MM.1S (cell line): Measurements from ENCODE around the gene OR2T3.
"Not testable (repeated sequence)": the region's sequence is repeated elsewhere in the genome, so short reads cannot be mapped to it uniquely, and the experiment has no call there.

Experiments
- DNase-seq: peaks from one replicate; pipeline ENCODE4 v3.0.0-alpha.2; 2015
- H2AFZ ChIP-seq: fragments of 300-600 bp; sonication (generic); 2 replicates; pipeline ENCODE4 v1.6.0; 2016; ENCODE audit warnings: antibody characterized with exemption, low read length
- H3F3A ChIP-seq: fragments of 300-600 bp; sonication (generic); 2 replicates; pipeline ENCODE4 v1.6.1; 2016; ENCODE audit warnings: mild to moderate bottlenecking, antibody characterized with exemption, low read length, moderate library complexity, mixed read lengths; ENCODE audit not compliant: insufficient read depth
- H3K27ac ChIP-seq: fragments of 300-600 bp; sonication (generic); 2 replicates; pipeline ENCODE4 v1.5.1; 2016; ENCODE audit warnings: mild to moderate bottlenecking, low read length
- H3K27me3 ChIP-seq: fragments of 300-600 bp; sonication (generic); replicated peaks from 2 replicates; pipeline ENCODE4 v1.6.0; 2016; ENCODE audit warnings: low read length; ENCODE audit not compliant: insufficient read depth
- H3K36me3 ChIP-seq: fragments of 300-600 bp; sonication (generic); replicated peaks from 2 replicates; pipeline ENCODE4 v1.6.1; 2016; ENCODE audit warnings: mild to moderate bottlenecking, low read length, mixed read lengths; ENCODE audit not compliant: insufficient read depth
- H3K4me1 ChIP-seq: fragments of 300-600 bp; sonication (generic); 2 replicates; pipeline ENCODE4 v1.6.1; 2016; ENCODE audit warnings: low read length, mixed read lengths
- H3K4me2 ChIP-seq: fragments of 300-600 bp; sonication (generic); 2 replicates; pipeline ENCODE4 v1.6.0; 2016; ENCODE audit warnings: low read depth, low read length
- H3K4me3 ChIP-seq: fragments of 300-600 bp; sonication (generic); 2 replicates; pipeline ENCODE4 v1.5.1; 2016; ENCODE audit warnings: low read length, mixed read lengths
- H3K79me2 ChIP-seq: fragments of 300-600 bp; sonication (generic); 2 replicates; pipeline ENCODE4 v1.6.1; 2016; ENCODE audit warnings: mixed run types, low read length, mixed read lengths
- H3K9ac ChIP-seq: fragments of 300-600 bp; sonication (generic); 2 replicates; pipeline ENCODE4 v1.6.1; 2016; ENCODE audit warnings: low read length, mixed read lengths
- H3K9me2 ChIP-seq: fragments of 300-600 bp; sonication (generic); replicated peaks from 2 replicates; pipeline ENCODE4 v1.6.1; 2016; ENCODE audit warnings: mild to moderate bottlenecking, low read length, mixed read lengths; ENCODE audit not compliant: insufficient read depth
- H3K9me3 ChIP-seq: fragments of 300-600 bp; sonication (generic); replicated peaks from 2 replicates; pipeline ENCODE4 v1.6.1; 2016; ENCODE audit warnings: mild to moderate bottlenecking, low read length, mixed read lengths; ENCODE audit not compliant: insufficient read depth
- H4K20me1 ChIP-seq: fragments of 300-600 bp; sonication (generic); 2 replicates; pipeline ENCODE4 v1.6.1; 2016; ENCODE audit warnings: mild to moderate bottlenecking, low read length, moderate library complexity, mixed read lengths; ENCODE audit not compliant: insufficient read depth

Gene OR2T3

DNA sequence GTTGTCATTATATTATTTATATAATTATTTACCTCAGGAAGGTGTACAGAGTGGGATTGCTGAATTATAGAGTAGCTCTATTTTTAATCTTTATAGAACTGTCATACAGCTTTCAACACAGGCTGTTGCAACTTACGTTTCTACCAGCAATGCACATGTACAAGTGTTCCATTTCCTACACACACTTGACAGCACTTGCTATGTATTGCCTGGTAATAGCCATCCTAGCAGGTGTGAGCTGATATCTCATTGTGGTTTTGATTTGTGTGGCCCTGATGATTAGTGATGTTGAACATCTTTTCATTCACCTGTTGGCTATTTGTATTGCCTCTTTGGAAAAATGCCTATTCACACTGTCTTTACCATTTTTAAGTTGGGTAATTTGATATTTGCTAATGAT, 2.5 kb downstream of the OR2T3 start:
- not testable (repeated sequence) for H3K4me1 ChIP-seq, H3K36me3 ChIP-seq, H3K9me3 ChIP-seq, H3K27me3 ChIP-seq, H3K9ac ChIP-seq, H4K20me1 ChIP-seq, H3K79me2 ChIP-seq, H3K4me2 ChIP-seq, H3K9me2 ChIP-seq, H3F3A ChIP-seq, DNase-seq, H2AFZ ChIP-seq, H3K27ac ChIP-seq, H3K4me3 ChIP-seq

DNA sequence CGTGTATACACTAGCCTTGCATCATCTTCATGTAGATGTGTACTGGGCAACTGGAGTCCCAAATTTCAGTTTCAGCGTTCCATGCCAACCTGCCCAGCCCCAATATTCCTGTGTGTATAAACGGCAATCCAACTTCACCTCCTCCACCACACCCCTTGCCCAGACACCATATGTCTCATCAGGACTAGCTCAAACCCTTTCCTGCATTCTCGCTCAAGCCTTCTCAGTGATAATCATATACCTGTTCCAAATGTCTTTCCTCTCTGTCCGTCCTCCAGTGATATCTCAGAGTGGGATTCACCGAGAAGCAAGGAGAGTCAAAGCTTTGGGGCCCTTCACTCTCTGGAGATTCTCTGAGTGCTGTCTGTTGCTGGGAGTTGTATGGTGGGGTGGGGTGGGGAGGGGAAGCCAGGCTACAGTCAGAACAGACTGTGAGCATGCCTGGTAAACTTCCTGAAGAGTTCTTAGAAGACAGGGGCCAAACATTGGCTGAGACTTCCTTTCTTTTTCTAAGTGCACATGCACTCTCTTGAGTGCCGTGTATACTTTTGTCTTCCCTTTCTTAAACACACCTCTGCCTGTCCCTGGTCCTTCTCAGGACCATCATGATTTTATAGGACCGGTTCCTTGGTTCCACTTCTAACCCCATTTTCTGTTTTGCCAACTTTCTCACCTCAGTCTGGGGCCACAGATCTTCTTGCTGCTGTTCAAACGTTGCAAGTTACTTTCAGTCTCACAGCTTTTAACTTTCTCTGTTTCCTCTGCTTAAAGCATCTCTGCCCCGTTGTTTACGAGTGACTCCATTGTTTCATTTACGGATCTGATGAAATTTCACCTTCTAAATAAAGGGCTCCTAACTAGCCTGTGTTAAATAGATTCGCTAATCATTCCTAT, 8.8 kb downstream of the OR2T3 start:
- H3K36me3 ChIP-seq, H3K9me2 ChIP-seq, H3K27me3 ChIP-seq, H3F3A ChIP-seq, H4K20me1 ChIP-seq, H3K4me1 ChIP-seq, H3K9me3 ChIP-seq, H3K9ac ChIP-seq, H3K27ac ChIP-seq, H3K79me2 ChIP-seq, H2AFZ ChIP-seq: not testable (repeated sequence)
- peak overlapping the region; percentile 70; the same call in 1 of the 2 replicates for H3K4me2 ChIP-seq
- peak overlapping the region; percentile 33; the same call in 1 of the 2 replicates for H3K4me3 ChIP-seq
- peak; percentile 68 for DNase-seq

DNA sequence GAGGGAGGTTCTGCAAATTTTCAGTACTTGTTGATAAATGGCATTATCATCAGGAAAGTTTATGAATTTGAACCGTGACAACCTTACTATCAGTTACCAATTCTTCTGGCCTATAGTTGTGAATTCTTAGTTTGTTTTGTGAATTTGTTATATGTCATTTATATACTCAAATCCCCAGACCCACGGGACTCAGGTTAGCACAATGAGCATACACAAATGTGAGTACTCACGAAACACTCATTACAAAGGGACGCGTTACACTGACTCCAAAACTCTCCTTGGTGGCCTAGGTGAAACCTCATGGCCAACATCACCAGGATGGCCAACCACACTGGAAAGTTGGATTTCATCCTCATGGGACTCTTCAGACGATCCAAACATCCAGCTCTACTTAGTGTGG, 15.1 kb downstream of the OR2T3 start, which contains the start of gene OR2T5:
Gene OR2T5 (plus strand): TSS at position 301 of the 400 bp plus-strand sequence. CDS start 0 bp downstream, at position 301.
- H3K4me3 ChIP-seq, H3K4me1 ChIP-seq, DNase-seq, H3K9me2 ChIP-seq, H4K20me1 ChIP-seq, H2AFZ ChIP-seq, H3K27me3 ChIP-seq, H3K9ac ChIP-seq, H3K27ac ChIP-seq, H3K9me3 ChIP-seq, H3F3A ChIP-seq, H3K4me2 ChIP-seq, H3K36me3 ChIP-seq, H3K79me2 ChIP-seq: not testable (repeated sequence)

DNA sequence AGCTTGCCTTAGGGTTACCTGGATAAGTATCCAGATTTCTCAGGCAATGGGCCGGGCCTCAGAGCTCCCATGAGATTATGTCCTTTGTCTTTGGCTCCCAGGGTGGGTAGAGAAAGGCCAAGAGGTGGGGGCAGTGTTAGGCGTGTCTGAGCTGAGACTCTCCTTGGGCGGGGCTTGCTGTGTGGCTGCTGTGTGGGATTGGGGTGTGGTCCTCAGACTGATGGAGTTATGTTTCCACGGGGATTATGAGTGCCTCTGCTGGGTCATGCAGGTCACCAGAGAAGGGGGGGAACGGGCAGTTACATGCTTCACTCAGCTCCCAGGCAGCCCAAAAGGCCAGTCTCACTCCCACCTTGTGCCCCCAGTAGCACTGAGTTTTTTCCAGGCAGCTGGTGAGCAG, 23.5 kb downstream of the OR2T3 start:
- H3K4me3 ChIP-seq = not testable (repeated sequence)

DNA sequence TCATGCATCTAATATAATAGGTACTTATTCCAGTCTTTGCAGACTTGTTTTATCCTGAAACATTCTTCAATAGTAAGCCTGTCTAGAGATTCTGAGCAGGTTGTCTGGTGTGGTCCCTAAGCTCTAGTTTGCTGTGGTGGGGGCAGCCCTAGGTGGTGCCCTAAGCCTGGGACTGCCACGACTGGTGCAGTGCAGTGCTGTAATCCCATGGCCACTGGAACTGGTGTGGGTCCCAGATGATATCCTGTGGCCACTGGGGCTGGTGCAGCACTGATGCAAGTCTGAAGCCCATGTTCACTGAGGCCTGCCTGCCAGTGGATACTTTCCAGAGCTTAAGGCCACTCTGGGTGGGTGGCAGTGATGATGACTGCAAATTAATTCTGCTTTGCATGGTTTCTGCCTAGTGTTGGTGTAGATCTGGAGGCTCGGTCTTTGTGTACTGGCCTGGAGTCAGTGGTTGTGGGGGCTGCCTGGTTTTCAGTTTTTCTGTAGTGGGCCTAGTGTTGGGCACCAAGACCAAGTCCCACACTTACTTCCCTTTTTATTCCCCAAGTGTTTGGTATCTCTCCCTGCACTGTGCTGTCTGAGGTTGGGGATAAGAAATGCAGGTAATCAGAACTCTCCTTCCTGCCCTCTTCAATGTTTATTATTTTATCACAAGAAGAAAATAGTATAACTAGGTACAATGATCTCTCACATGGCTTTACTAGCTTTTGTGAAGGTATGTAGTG, 27.3 kb downstream of the OR2T3 start:
- H3K9me2 ChIP-seq, H3K27ac ChIP-seq, H3K4me2 ChIP-seq, H3K79me2 ChIP-seq, H2AFZ ChIP-seq, H3K9me3 ChIP-seq, H3K4me1 ChIP-seq, H3F3A ChIP-seq, DNase-seq, H3K4me3 ChIP-seq, H3K9ac ChIP-seq, H3K27me3 ChIP-seq, H4K20me1 ChIP-seq, H3K36me3 ChIP-seq: not testable (repeated sequence)

More for the DNA sequence above, 23.5 kb downstream of the OR2T3 start:
- not testable (repeated sequence) for DNase-seq, H3K9me3 ChIP-seq, H4K20me1 ChIP-seq, H3K27ac ChIP-seq, H2AFZ ChIP-seq, H3K4me1 ChIP-seq, H3K9me2 ChIP-seq, H3F3A ChIP-seq, H3K36me3 ChIP-seq, H3K4me2 ChIP-seq, H3K9ac ChIP-seq, H3K79me2 ChIP-seq, H3K27me3 ChIP-seq

DNA sequence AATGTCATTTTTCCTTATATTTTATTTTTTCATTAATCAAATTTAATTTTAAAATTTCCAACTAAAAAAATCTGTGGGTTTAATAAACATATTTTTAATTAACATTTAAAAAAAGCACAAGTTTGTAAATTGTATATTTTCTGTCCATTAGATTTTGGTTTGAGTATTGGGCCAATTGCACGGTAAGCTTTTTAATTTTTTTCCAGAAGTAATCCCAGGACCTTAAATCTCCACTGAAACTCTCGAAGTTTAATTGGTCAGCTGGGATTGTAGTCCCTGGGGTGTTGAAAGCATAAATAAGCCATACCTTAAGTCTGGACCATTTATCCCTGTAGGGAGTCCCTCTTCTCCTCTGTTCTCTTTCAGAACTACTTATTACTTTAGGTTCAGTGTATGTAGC, 34.6 kb downstream of the OR2T3 start, which contains the start of gene OR2G6:
Gene OR2G6 (plus strand): TSS at position 301 of the 400 bp plus-strand sequence. CDS start 13,574 bp downstream, outside the sequence.
- H4K20me1 ChIP-seq, H3K9me3 ChIP-seq, H3K4me1 ChIP-seq, H3F3A ChIP-seq, H3K9ac ChIP-seq, H2AFZ ChIP-seq, H3K27me3 ChIP-seq, H3K4me2 ChIP-seq, H3K9me2 ChIP-seq, H3K79me2 ChIP-seq, H3K36me3 ChIP-seq, H3K4me3 ChIP-seq, DNase-seq, H3K27ac ChIP-seq: not testable (repeated sequence)

DNA sequence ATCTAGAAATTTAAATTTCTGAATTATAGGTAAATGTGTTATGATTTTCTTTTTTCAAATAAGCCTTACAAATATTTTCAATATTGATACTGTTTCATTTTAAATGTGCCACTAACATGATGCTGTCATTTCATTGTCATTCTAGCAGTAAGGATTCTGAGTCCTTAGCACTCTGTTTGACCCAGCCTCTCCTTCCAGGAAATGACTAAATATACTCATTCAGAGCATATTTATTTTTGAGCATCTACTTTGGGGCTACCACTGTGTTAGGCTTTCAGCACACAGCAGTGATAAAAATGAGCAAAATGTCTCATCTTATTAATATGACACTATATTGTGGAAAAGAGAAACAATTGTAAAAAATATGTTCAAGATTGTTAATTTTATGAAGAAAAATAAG, 37.1 kb downstream of the OR2T3 start:
- not testable (repeated sequence) for H3K27me3 ChIP-seq, H3F3A ChIP-seq, H3K27ac ChIP-seq, H3K4me1 ChIP-seq, H3K9me3 ChIP-seq, DNase-seq, H3K4me2 ChIP-seq, H4K20me1 ChIP-seq, H3K4me3 ChIP-seq, H3K36me3 ChIP-seq, H3K79me2 ChIP-seq, H3K9me2 ChIP-seq, H3K9ac ChIP-seq, H2AFZ ChIP-seq
